Sigmoid colon (tissue), 7 donors: ENCODE measurements around the gene GFPT1. TPM values are rescaled to one million over a fixed set of nuclear protein-coding genes. Genes with fewer than 3 reads are reported as not detected.

ENCODE experiments used
- DNase-seq: peaks from one replicate; pipeline ENCODE4 v3.0.0-alpha.2; 2019
- H3K27ac ChIP-seq, 4 donors: fragments of 200-600 bp; sonication (generic); one replicate each; pipeline ENCODE4 v1.5.1; 2016 to 2019; ENCODE audit warnings: mild to moderate bottlenecking in 1 of 4
- H3K27me3 ChIP-seq, 3 donors: fragments of 200-600 bp; sonication (generic); one replicate each; pipeline ENCODE4 v1.5.1; 2019; ENCODE audit warnings: mild to moderate bottlenecking in 1 of 3
- H3K36me3 ChIP-seq, 4 donors: fragments of 200-600 bp; sonication (generic); one replicate each; pipeline ENCODE4 v1.5.1; 2016 to 2019
- H3K4me1 ChIP-seq, 4 donors: fragments of 200-600 bp; sonication (generic); one replicate each; pipeline ENCODE4 v1.5.1; 2017 to 2019
- H3K4me3 ChIP-seq, 4 donors: fragments of 200-600 bp; sonication (generic); one replicate each; pipeline ENCODE4 v1.5.1; 2017 to 2019; ENCODE audit warnings: mild to moderate bottlenecking in 2 of 4, moderate library complexity in 1 of 4
- H3K9me3 ChIP-seq, 4 donors: fragments of 200-600 bp in 3 of 4; sonication (generic) in 3 of 4; one replicate each; pipeline versions ENCODE4 v1.5.1 to v1.6.1; 2013 to 2019
- CTCF ChIP-seq, 4 experiments: fragments of 450-650 bp in 3 of 4; fragments of 200-600 bp in 1 of 4; IDR thresholded peaks; one replicate each; pipeline ENCODE4 v1.5.1; 2016 to 2019; ENCODE audit warnings: antibody characterized with exemption in 4 of 4, mild to moderate bottlenecking in 3 of 4, moderate library complexity in 2 of 4
- EP300 ChIP-seq, 4 donors: sonication (generic); formaldehyde crosslinking; IDR thresholded peaks; one replicate each; pipeline ENCODE4 v1.6.1; 2017; ENCODE audit warnings: antibody characterized with exemption in 4 of 4
- POLR2A ChIP-seq, 2 donors: fragments of 450-650 bp; IDR thresholded peaks; one replicate each; pipeline ENCODE4 v1.6.1; 2016; ENCODE audit warnings: antibody characterized with exemption in 2 of 2, mild to moderate bottlenecking in 2 of 2, moderate library complexity in 2 of 2
- POLR2AphosphoS5 ChIP-seq, 4 donors: sonication (generic); formaldehyde crosslinking; IDR thresholded peaks; one replicate each; pipeline ENCODE4 v1.6.1; 2017; ENCODE audit warnings: antibody characterized with exemption in 4 of 4
- WGBS, 2 donors: extraction: QIAGEN DNeasy Blood & Tissue Kit; methylation state at CpG; one replicate each; pipeline ENCODE4 v1.1.7; 2013; 5-methylcytosine and 5-hydroxymethylcytosine counted together
- intact Hi-C: fragments of 100-400 bp; cut with DNase I; formaldehyde crosslinking; loops from one replicate; pipeline ENCODE4 v1.15.1; 2023
- polyA plus RNA-seq, 3 donors: library from polyadenylated mRNA; stranded (reverse); fragments of 200-250 nt; gene quantifications; one replicate each; pipeline ENCODE4 v1.2.3, GENCODE V29; 2013
- total RNA-seq, 4 donors: library from RNA; depleted of rRNA; stranded (reverse); fragments of >200 nt; gene quantifications; one replicate each; pipeline ENCODE4 v1.1.0, GENCODE V29; 2016
- donor health status: healthy with polysubstance abuse.
- donor health status: Bipolar disorder and iron deficiency.
- donor health status: healthy.

The GFPT1 gene
- total and polyA plus RNA-seq, 7 donors, result 14.5 to 45.5 (median 24.4) TPM

DNA sequence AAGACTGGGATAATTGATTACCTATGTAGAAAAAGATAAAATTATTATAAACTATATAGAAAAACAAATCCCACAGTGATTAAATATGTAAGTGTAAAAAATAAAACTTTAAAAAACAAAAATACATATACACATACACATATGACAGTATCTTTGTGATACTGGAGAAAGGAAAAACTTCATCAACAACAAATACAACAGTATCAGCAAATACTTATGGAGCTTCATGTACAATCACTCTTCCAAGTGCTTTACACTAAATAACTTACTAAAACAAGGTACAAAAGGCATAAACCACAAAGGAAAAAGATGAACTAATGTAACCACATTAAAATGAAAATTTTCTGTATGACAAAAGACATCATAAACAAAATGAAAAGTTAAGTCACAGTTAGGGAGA is 24.1 kb upstream of the GFPT1 start:
- TF ChIP-seq POLR2A (IDR thresholded peaks at IDR 0.05) (no peak), EP300 (IDR thresholded peaks at IDR 0.05) (no peak), POLR2AphosphoS5 (IDR thresholded peaks at IDR 0.05) (no peak), CTCF (IDR thresholded peaks at IDR 0.05) (no peak)
- intact Hi-C loops, result no loop called here
- DNase-seq, result no peak
- H3K27ac ChIP-seq, result no peak overlapping the region
- no peaks in the 10 kb centered on the region for H3K9me3 ChIP-seq
- no peak overlapping the region for H3K4me3 ChIP-seq
- no peaks in the 10 kb centered on the region for H3K27me3 ChIP-seq
- no peaks in the 10 kb centered on the region for H3K4me1 ChIP-seq
- H3K36me3 ChIP-seq, result peaks cover 12 to 81% (median 20%) of the 10 kb centered on the region in 4 donors

- H3K27me3 ChIP-seq, result no peaks in the 10 kb centered on the region
- no peaks in the 10 kb centered on the region for H3K4me1 ChIP-seq
- intact Hi-C loops, result no loop called here
- TF ChIP-seq POLR2AphosphoS5 (IDR thresholded peaks at IDR 0.05) (no peak), POLR2A (IDR thresholded peaks at IDR 0.05) (no peak), CTCF (IDR thresholded peaks at IDR 0.05) (no peak), EP300 (IDR thresholded peaks at IDR 0.05) (no peak)
- no peak overlapping the region for H3K27ac ChIP-seq
- H3K36me3 ChIP-seq, result peaks cover 6 to 79% (median 24%) of the 10 kb centered on the region in 4 donors
- DNase-seq, result no peak
- no peaks in the 10 kb centered on the region for H3K9me3 ChIP-seq
- no peak overlapping the region for H3K4me3 ChIP-seq
Observed at GRCh38 chr2:69405306-69405705, 18.3 kb upstream of the GFPT1 start.

DNA sequence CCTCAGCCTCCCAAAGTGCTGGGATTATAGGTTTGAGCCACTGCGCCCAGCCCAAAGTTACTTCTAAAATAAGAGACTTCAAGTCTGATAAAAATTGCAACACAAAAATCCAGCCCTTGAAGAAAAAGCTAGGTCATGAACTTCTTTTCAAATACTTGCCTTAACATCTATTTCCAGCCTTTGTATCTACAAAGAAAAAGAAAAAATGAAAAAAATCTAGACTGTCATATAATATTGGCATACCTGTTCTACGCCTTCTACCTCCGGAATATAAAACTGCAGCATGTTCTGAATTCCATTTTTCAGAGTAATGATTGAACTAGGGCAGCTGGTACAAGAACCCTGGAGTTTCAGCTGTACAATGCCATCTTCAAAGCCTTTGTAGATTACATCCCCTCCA is 13.1 kb upstream of the GFPT1 start:
- Histone ChIP-seq H3K4me3 (no peak overlapping the region), H3K9me3 (no peaks in the 10 kb centered on the region), H3K4me1 (no peaks in the 10 kb centered on the region), H3K36me3 (peaks cover 11 to 95% (median 30%) of the 10 kb centered on the region in 4 donors), H3K27ac (no peak overlapping the region), H3K27me3 (no peaks in the 10 kb centered on the region)
- 97 to 98% methylated on average over 3 of the region's 3 CpGs for WGBS, 2 donors
- no peak for DNase-seq
- TF ChIP-seq CTCF (IDR thresholded peaks at IDR 0.05) (no peak), POLR2A (IDR thresholded peaks at IDR 0.05) (no peak), EP300 (IDR thresholded peaks at IDR 0.05) (no peak), POLR2AphosphoS5 (IDR thresholded peaks at IDR 0.05) (no peak)
- intact Hi-C loops, result no loop called here

- H3K27ac ChIP-seq, result no peak overlapping the region
- intact Hi-C loops, result no loop called here
- no peak overlapping the region for H3K4me3 ChIP-seq
- H3K4me1 ChIP-seq, result no peaks in the 10 kb centered on the region
- TF ChIP-seq POLR2A (IDR thresholded peaks at IDR 0.05), result no peak
- H3K36me3 ChIP-seq, result peaks cover 11 to 91% (median 17%) of the 10 kb centered on the region in 4 donors
- DNase-seq, result no peak
- no peaks in the 10 kb centered on the region for H3K27me3 ChIP-seq
- no peaks in the 10 kb centered on the region for H3K9me3 ChIP-seq
Observed at GRCh38 chr2:69397234-69397633, 10.2 kb upstream of the GFPT1 start.

- Histone ChIP-seq H3K27ac (no peak overlapping the region), H3K27me3 (no peaks in the 10 kb centered on the region), H3K36me3 (peaks cover 11 to 77% (median 16%) of the 10 kb centered on the region in 4 donors), H3K4me3 (no peak overlapping the region), H3K9me3 (no peaks in the 10 kb centered on the region), H3K4me1 (no peaks in the 10 kb centered on the region)
- intact Hi-C loops, result no loop called here
- 19 to 55% methylated on average over 1 of the region's 1 CpG for WGBS, 2 donors
- DNase-seq, result no peak
- TF ChIP-seq POLR2AphosphoS5 (IDR thresholded peaks at IDR 0.05) (no peak), EP300 (IDR thresholded peaks at IDR 0.05) (no peak), CTCF (IDR thresholded peaks at IDR 0.05) (no peak), POLR2A (IDR thresholded peaks at IDR 0.05) (no peak)
Observed at GRCh38 chr2:69395866-69396265, 8.8 kb upstream of the GFPT1 start.
